ENCODE results near the gene SLFN14.
"Not testable (repeated sequence)": the region's sequence is repeated elsewhere in the genome, so short reads cannot be mapped to it uniquely, and the experiment has no call there.

The SLFN14 gene

DNA sequence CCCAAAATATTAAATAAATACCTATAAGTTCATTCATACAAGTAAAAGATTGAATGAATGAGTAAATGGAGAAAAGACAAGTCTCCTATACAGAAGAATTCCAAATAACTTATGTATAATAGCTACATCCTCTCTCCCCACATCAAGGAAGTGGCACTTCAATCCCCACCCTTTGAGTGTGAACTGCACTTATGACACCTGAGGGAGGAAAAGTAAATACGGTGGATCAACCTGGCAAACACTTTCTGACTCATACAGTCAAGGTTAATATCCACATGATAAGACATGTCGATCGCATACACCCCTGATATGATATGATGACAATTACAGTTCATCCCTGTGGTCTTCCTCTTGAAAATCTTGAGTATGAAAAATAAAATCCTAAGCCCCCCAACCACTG is 41.2 kb downstream of the SLFN14 start:
- no peaks in the 10 kb centered on the region for H3K4me1 Mint-ChIP-seq
- peaks cover 41% of the 10 kb centered on the region for H3K27me3 Mint-ChIP-seq
- H3K9me3 Mint-ChIP-seq: peaks cover 2% of the 10 kb centered on the region
- no peak for ATAC-seq
- H3K4me3 Mint-ChIP-seq: no peak overlapping the region
- H3K36me3 Mint-ChIP-seq: no peaks in the 10 kb centered on the region
- no peak overlapping the region for H3K27ac Mint-ChIP-seq

DNA sequence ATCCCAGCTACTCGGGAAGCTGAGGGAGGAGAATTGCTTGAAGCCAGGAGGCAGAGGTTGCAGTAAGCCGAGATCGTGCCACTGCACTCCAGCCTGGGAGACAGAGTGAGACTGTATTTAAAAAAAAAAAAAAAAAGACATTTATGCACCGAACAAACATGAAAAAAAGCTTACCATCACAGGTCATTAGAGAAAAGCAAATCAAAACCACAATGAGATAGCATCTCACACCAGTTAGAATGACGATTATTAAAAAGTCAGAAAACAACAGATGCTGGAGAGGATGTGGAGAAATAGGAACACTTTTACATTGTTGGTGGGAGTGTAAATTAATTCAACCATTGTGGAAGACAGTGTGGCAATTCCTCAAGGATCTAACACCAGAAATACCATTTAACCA is 42.2 kb downstream of the SLFN14 start:
- H3K4me3 Mint-ChIP-seq, H3K27ac Mint-ChIP-seq, H3K4me1 Mint-ChIP-seq, H3K9me3 Mint-ChIP-seq, H3K36me3 Mint-ChIP-seq, ATAC-seq: not testable (repeated sequence)
- peaks cover 41% of the 10 kb centered on the region for H3K27me3 Mint-ChIP-seq

DNA sequence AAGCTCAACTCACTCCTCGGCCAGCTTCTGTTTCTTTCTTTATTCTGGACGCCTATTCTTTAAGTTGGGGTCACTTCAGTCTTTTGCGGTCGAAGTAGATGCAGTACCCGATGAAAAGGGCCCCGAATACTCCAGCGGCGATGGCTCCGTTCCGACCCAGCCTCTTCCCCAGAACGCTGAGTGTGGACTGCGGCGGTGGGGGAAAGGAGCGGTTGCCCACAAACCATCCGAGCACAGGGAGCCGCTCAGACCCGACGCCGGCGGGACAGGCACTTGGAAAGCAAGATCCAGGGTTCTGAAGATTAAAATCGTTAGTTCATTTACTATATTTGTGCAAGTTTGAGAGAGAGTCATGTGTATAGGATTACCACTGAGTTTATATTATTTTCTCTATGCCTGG is 45.6 kb downstream of the SLFN14 start:
- H3K4me3 Mint-ChIP-seq: no peak overlapping the region

DNA sequence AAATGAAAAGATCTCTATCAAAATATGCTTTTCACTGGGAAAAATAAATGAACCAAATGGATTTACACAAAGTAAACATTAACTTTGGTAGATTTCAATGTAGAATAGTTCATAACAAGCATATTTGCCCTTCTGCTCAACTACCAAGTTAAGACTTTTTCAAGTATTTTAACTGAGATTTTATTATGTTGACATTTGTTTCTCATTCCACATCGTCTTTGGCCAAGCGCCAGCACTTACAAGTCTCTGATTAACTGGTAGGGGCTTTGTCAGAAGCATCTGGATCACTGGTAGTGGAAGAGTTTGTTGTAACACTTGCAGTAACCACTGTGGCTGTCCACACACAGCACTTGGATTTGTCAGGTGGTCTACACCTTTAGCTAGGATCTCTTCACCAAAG is 46.1 kb downstream of the SLFN14 start:
- H3K36me3 Mint-ChIP-seq: no peaks in the 10 kb centered on the region
- ATAC-seq: no peak
- peaks cover 52% of the 10 kb centered on the region for H3K27me3 Mint-ChIP-seq
- H3K9me3 Mint-ChIP-seq: peaks cover 2% of the 10 kb centered on the region
- no peaks in the 10 kb centered on the region for H3K4me1 Mint-ChIP-seq
- no peak overlapping the region for H3K27ac Mint-ChIP-seq
- no peak overlapping the region for H3K4me3 Mint-ChIP-seq

More for the DNA sequence above, 45.6 kb downstream of the SLFN14 start:
- peaks cover 2% of the 10 kb centered on the region for H3K9me3 Mint-ChIP-seq
- H3K27me3 Mint-ChIP-seq: peaks cover 47% of the 10 kb centered on the region
- ATAC-seq: no peak
- H3K4me1 Mint-ChIP-seq: no peaks in the 10 kb centered on the region
- no peak overlapping the region for H3K27ac Mint-ChIP-seq
- H3K36me3 Mint-ChIP-seq: no peaks in the 10 kb centered on the region

Measured in stimulated activated memory B cell treated with anti-CD40 and anti-IgM and Interleukin-4, amounts not matched to agents 10 μg/mL and 1 μg/mL and 100 μg/mL, for 72 hours (primary cell).